ENCODE data around the gene BMAL1. TPM values are rescaled to one million over a fixed set of nuclear protein-coding genes. Genes with fewer than 3 reads are reported as not detected.

Gene BMAL1
- total and polyA plus RNA-seq, 2 donors (not counting 3 experiments of a cell fraction or from before 2014, with no cell fraction given): 5.8 to 10.1 TPM

- no peak for DNase-seq (ENCODE audit: low read depth, low spot score)
- Histone ChIP-seq H3K9ac (replicated peaks; ENCODE audit: extremely low read depth, insufficient read depth, low read length) (no peak overlapping the region), H3K79me2 (ENCODE audit: control insufficient read depth, insufficient read depth, low read length) (no peaks in the 10 kb centered on the region), H3K36me3 (ENCODE audit: control insufficient read depth in 2 of 2, extremely low read depth in 1 of 2, insufficient read depth in 2 of 2, low read length in 2 of 2) (no peaks in the 10 kb centered on the region), H3K4me1 (ENCODE audit: control insufficient read depth, extremely low read depth, insufficient read depth, low read length) (no peaks in the 10 kb centered on the region), H3K4me2 (ENCODE audit: insufficient read depth, low read length) (no peak overlapping the region), H3K9me3 (replicated peaks; ENCODE audit: control insufficient read depth, insufficient read depth, low read length) (no peaks in the 10 kb centered on the region), H3K27me3 (ENCODE audit: control insufficient read depth in 2 of 2, insufficient read depth in 2 of 2, low read length in 2 of 2) (no peaks in the 10 kb centered on the region), H3K27ac (ENCODE audit: insufficient read depth, low read depth, low read length) (no peak overlapping the region), H4K20me1 (replicated peaks; ENCODE audit: control insufficient read depth, extremely low read depth, insufficient read depth, low read length) (no peaks in the 10 kb centered on the region), H3K9me1 (replicated peaks; ENCODE audit: control insufficient read depth, extremely low read depth, insufficient read depth, low read length) (no peaks in the 10 kb centered on the region), H2AFZ (ENCODE audit: low read depth, low read length) (no peak overlapping the region), H3K4me3 (replicated peaks in 1 of 3; ENCODE audit: insufficient read depth in 1 of 3, low read depth in 1 of 3, low read length in 3 of 3) (no peak overlapping the region)
- POLR2A ChIA-PET: no interaction called here
- CTCF ChIA-PET: no interaction called here
- TF ChIP-seq MAX (IDR thresholded peaks at IDR 0.05; ENCODE audit: insufficient read depth, insufficient read length) (no peak), EZH2 (IDR thresholded peaks at IDR 0.05; ENCODE audit: borderline replicate concordance, low read depth, low read length, severe bottlenecking) (no peak), POLR2AphosphoS5 (IDR thresholded peaks at IDR 0.05; ENCODE audit: insufficient read depth, low read depth, low read length) (no peak), GATA2 (IDR thresholded peaks at IDR 0.05; ENCODE audit: insufficient read depth, insufficient read length, low read depth, low read length) (no peak), FOS (IDR thresholded peaks at IDR 0.05; ENCODE audit: borderline replicate concordance, insufficient read depth, low read length) (no peak), MYC (IDR thresholded peaks at IDR 0.05; ENCODE audit: low read depth, low read length) (no peak), CTCF (IDR thresholded peaks at IDR 0.05; ENCODE audit: extremely low read depth in 1 of 2, insufficient read depth in 1 of 2, low read depth in 1 of 2, low read length in 2 of 2) (no peak), JUN (IDR thresholded peaks at IDR 0.05; ENCODE audit: borderline replicate concordance, insufficient read depth, insufficient read length, low read depth) (no peak), POLR2A (IDR thresholded peaks at IDR 0.05; ENCODE audit: low read depth, low read length) (no peak)
- dilution Hi-C loops (cut with MboI; ENCODE audit: extremely low pct_ligation_motif_present, low sequenced_read_pairs): no loop called here
- no TSS peak for BruUV-seq (replicated peaks)
- intact Hi-C loops (cut with micrococcal nuclease): no loop called here
- FAIRE-seq: no peak
These were observed 31.6 kb downstream of the BMAL1 start for GRCh38 chr11:13309156-13309555.
